Osteoblast (primary cell): ENCODE results near the gene MUCL3. TPM values are rescaled to one million over a fixed set of nuclear protein-coding genes. Genes with fewer than 3 reads are reported as not detected.
A peak's percentile ranks its signal among the peaks of the same experiment; 100 is the strongest.
"Not testable (repeated sequence)": the region's sequence is repeated elsewhere in the genome, so short reads cannot be mapped to it uniquely, and the experiment has no call there.

ENCODE experiments used
- DNase-seq: peaks from one replicate; pipeline ENCODE4 v3.0.0; 2011; ENCODE audit warnings: low spot score, mixed read lengths; ENCODE audit not compliant: insufficient read length; ENCODE audit errors: missing footprints
- H2AFZ ChIP-seq: 2 replicates; pipeline ENCODE4 v1.6.0; 2011; ENCODE audit warnings: mild to moderate bottlenecking, low read length
- H3K27ac ChIP-seq: 2 replicates; pipeline ENCODE4 v1.5.1; 2011; ENCODE audit warnings: mild to moderate bottlenecking, low read depth, low read length, moderate library complexity
- H3K27me3 ChIP-seq: 2 replicates; pipeline ENCODE4 v1.6.0; 2012; ENCODE audit warnings: mild to moderate bottlenecking, control low read depth, inconsistent platforms, low read length, moderate library complexity; ENCODE audit not compliant: insufficient read depth
- H3K36me3 ChIP-seq: 2 replicates; pipeline ENCODE4 v1.5.1; 2011; ENCODE audit warnings: mild to moderate bottlenecking, low read length, control low read depth, moderate library complexity; ENCODE audit not compliant: insufficient read depth
- H3K4me1 ChIP-seq: 2 replicates; pipeline ENCODE4 v1.5.1; 2011; ENCODE audit warnings: mild to moderate bottlenecking, low read length, control low read depth, moderate library complexity; ENCODE audit not compliant: insufficient read depth
- H3K4me2 ChIP-seq: 2 replicates; pipeline ENCODE4 v1.6.0; 2011; ENCODE audit warnings: mild to moderate bottlenecking, low read length; ENCODE audit not compliant: insufficient read depth
- H3K4me3 ChIP-seq: fragments of 200-600 bp; sonication (generic); 3 replicates; pipeline ENCODE4 v1.5.1; 2012; ENCODE audit warnings: mild to moderate bottlenecking, low read length, inconsistent platforms; ENCODE audit not compliant: insufficient read depth
- H3K79me2 ChIP-seq: 2 replicates; pipeline ENCODE4 v1.6.0; 2012; ENCODE audit warnings: mild to moderate bottlenecking, low read length, control low read depth, inconsistent platforms; ENCODE audit not compliant: insufficient read depth
- H3K9me3 ChIP-seq: 2 replicates; pipeline ENCODE4 v1.5.1; 2011; ENCODE audit warnings: low read depth, low read length, control low read depth
- H4K20me1 ChIP-seq: 2 replicates; pipeline ENCODE4 v1.6.0; 2012; ENCODE audit warnings: mild to moderate bottlenecking, low read length, control low read depth; ENCODE audit not compliant: insufficient read depth
- total RNA-seq: library from RNA; depleted of rRNA; stranded (reverse); fragments of >200 nt; gene quantifications from 2 replicates; pipeline ENCODE4 v1.2.3, GENCODE V29; 2012
- TF ChIP-seq, protein P1 (sequence below): IDR thresholded peaks from 2 replicates; pipeline ENCODE4 v1.5.1; 2011; ENCODE audit warnings: mild to moderate bottlenecking, low read depth, low read length, moderate library complexity; ENCODE audit errors: extremely low read depth

MUCL3 gene
- total RNA-seq, 1 donor: not detected

DNA sequence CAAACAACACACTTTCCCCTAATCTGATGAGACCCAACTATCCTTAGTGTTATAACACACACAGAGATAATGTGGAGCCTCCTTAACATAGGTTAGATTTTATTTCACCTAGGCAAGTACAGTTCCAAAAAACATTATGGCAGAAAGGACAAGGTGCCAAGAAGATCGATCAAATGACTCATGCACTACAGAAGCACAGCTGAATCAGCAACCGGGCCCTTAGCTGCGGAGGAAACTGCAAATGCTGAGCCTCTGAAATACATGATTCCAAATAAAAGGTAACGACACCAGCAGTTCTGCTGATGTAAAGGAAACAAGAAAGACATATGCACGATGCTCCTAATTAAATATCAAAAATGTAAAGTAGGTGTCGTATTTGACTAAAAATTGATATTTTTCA lies 22.9 kb downstream of the MUCL3 start:
- Histone ChIP-seq H3K27me3 (no peaks in the 10 kb centered on the region), H3K79me2 (no peaks in the 10 kb centered on the region), H3K36me3 (no peaks in the 10 kb centered on the region), H3K4me2 (no peak overlapping the region), H3K9me3 (no peaks in the 10 kb centered on the region), H4K20me1 (no peaks in the 10 kb centered on the region), H2AFZ (no peak overlapping the region), H3K4me3 (no peak overlapping the region), H3K4me1 (peaks cover 2% of the 10 kb centered on the region), H3K27ac (no peak overlapping the region)
- peak; percentile 31 for DNase-seq
- TF ChIP-seq, protein P1, sequence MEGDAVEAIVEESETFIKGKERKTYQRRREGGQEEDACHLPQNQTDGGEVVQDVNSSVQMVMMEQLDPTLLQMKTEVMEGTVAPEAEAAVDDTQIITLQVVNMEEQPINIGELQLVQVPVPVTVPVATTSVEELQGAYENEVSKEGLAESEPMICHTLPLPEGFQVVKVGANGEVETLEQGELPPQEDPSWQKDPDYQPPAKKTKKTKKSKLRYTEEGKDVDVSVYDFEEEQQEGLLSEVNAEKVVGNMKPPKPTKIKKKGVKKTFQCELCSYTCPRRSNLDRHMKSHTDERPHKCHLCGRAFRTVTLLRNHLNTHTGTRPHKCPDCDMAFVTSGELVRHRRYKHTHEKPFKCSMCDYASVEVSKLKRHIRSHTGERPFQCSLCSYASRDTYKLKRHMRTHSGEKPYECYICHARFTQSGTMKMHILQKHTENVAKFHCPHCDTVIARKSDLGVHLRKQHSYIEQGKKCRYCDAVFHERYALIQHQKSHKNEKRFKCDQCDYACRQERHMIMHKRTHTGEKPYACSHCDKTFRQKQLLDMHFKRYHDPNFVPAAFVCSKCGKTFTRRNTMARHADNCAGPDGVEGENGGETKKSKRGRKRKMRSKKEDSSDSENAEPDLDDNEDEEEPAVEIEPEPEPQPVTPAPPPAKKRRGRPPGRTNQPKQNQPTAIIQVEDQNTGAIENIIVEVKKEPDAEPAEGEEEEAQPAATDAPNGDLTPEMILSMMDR: no peak

DNA sequence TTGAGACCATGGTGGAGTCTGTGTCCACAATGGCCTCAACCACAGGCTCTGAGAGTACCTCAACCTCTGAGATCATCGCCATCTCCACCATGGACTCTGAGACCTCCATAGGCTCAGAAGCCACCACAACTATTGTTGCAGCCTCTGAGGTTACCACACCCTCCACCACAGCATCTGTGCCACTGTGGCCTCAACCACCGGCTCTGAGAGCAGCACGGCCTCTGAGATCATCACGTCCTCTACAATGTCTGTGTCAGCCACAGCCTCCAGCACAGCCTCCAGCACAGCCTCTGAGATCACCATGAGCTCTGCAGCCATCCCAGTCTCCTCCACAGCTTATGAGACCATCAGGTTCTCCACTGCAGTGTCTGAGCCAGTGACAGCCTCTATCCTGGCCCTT lies 23.3 kb downstream of the MUCL3 start:
- Histone ChIP-seq H4K20me1 (no peaks in the 10 kb centered on the region), H3K27me3 (no peaks in the 10 kb centered on the region), H3K36me3 (no peaks in the 10 kb centered on the region), H3K27ac (no peak overlapping the region), H3K4me3 (no peak overlapping the region), H3K79me2 (no peaks in the 10 kb centered on the region), H2AFZ (no peak overlapping the region), H3K9me3 (no peaks in the 10 kb centered on the region), H3K4me1 (peaks cover 2% of the 10 kb centered on the region), H3K4me2 (no peak overlapping the region)
- no peak for DNase-seq
- TF ChIP-seq, protein P1: no peak

DNA sequence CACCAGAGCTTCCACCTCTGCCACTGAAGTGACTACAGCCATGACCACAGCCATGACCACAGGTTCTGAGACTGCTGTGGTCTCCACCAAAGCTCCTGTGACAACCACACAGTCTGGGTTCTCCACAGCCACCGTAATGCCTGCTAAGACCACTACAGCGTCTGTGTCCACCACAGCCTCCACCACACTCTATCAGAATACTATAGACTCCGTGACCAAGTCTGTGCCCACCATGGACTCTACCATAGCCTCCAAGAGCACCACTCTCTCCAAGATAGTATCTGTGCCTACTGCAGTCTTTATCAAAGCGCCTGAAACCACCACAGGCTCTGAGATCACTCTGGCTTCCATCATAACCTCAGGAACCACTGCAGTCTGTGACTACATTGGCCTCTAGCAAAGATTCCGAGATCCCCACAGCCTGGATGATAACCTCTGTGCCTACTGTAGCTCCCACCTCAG lies 24.4 kb downstream of the MUCL3 start:
- Histone ChIP-seq H3K36me3 (no peaks in the 10 kb centered on the region), H3K27ac (no peak overlapping the region), H3K4me2 (no peak overlapping the region), H4K20me1 (no peaks in the 10 kb centered on the region), H3K27me3 (no peaks in the 10 kb centered on the region), H3K4me1 (peaks cover 2% of the 10 kb centered on the region), H3K4me3 (no peak overlapping the region), H2AFZ (no peak overlapping the region), H3K79me2 (no peaks in the 10 kb centered on the region), H3K9me3 (no peaks in the 10 kb centered on the region)
- DNase-seq: no peak
- TF ChIP-seq, protein P1: no peak

DNA sequence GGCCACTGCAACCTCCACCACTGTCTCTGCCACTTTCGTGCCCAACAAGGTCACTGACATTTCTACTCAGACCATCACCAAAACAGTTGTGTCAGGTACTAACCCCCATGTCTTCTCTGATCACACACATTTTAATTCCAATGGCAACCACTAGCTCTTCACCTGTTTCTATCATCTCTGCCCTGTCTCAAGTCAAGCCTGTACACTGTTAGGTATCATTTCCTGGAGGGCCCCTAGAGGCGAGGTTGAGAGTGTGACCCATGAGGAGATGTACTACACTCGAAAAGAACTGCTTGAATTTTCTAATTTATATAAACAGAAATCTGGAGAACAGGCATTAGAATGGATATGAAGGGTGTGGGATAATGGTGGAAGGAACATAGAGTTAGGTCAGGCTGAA lies 25.4 kb downstream of the MUCL3 start:
- no peaks in the 10 kb centered on the region for H3K79me2 ChIP-seq
- no peaks in the 10 kb centered on the region for H3K4me1 ChIP-seq
- no peak overlapping the region for H3K4me2 ChIP-seq
- H3K27me3 ChIP-seq: no peaks in the 10 kb centered on the region
- no peak overlapping the region for H3K4me3 ChIP-seq
- H3K9me3 ChIP-seq: no peaks in the 10 kb centered on the region
- TF ChIP-seq, protein P1: no peak
- no peaks in the 10 kb centered on the region for H3K36me3 ChIP-seq
- H3K27ac ChIP-seq: no peak overlapping the region
- DNase-seq: no peak
- H2AFZ ChIP-seq: no peak overlapping the region
- H4K20me1 ChIP-seq: no peaks in the 10 kb centered on the region

DNA sequence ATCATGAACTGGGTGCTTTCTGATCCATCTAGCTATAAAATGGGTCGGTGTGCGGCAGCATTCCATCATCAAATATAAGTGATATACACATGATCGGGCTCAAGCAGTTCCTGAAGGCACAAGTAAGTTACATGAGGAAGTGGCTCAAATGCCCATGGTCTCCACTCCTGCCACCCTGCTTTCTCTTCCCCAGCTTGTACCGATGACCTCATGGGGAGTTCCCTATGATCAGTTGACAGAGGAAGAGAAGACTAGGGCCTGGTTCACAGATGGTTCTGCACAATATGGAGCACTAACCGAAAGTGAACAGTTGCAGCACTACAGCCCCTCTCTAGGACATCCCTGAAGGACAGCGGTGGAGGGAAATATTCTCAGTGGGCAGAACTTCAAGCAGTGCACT lies 28.4 kb downstream of the MUCL3 start:
- not testable (repeated sequence) for H4K20me1 ChIP-seq, H3K4me2 ChIP-seq, H3K9me3 ChIP-seq, H3K79me2 ChIP-seq, H3K4me1 ChIP-seq, H3K27ac ChIP-seq, H3K4me3 ChIP-seq, H2AFZ ChIP-seq, H3K36me3 ChIP-seq, H3K27me3 ChIP-seq, DNase-seq
